ENCODE measurements around the gene COL27A1.

The COL27A1 gene

GRCh38 chr9:114178076-114178475 is 22.7 kb downstream of the COL27A1 start:
- Histone ChIP-seq H3K27ac (no peak overlapping the region), H3K27me3 (peaks cover 6% of the 10 kb centered on the region), H3K9me3 (no peaks in the 10 kb centered on the region), H3K4me3 (ENCODE audit: low read depth in 1 of 2, low read length in 1 of 2) (no peak overlapping the region), H3K4me1 (ENCODE audit: control insufficient read depth in 1 of 2, insufficient read depth in 1 of 2, low read depth in 1 of 2, low read length in 1 of 2) (no peaks in the 10 kb centered on the region), H3K36me3 (no peaks in the 10 kb centered on the region)
- TF ChIP-seq CTCF (IDR thresholded peaks at IDR 0.05), result no peak

- H3K27me3 ChIP-seq, result peaks cover 6% of the 10 kb centered on the region
- no peaks in the 10 kb centered on the region for H3K9me3 ChIP-seq
- no peaks in the 10 kb centered on the region for H3K4me1 ChIP-seq (ENCODE audit: control insufficient read depth in 1 of 2, insufficient read depth in 1 of 2, low read depth in 1 of 2, low read length in 1 of 2)
- no peak overlapping the region for H3K27ac ChIP-seq
- no peaks in the 10 kb centered on the region for H3K36me3 ChIP-seq
- no peak for TF ChIP-seq CTCF (IDR thresholded peaks at IDR 0.05)
- no peak overlapping the region for H3K4me3 ChIP-seq (ENCODE audit: low read depth in 1 of 2, low read length in 1 of 2)
These were observed 23.6 kb downstream of the COL27A1 start for GRCh38 chr9:114178756-114179450.

GRCh38 chr9:114179516-114179915 is 24.2 kb downstream of the COL27A1 start:
- Histone ChIP-seq H3K9me3 (no peaks in the 10 kb centered on the region), H3K4me1 (ENCODE audit: control insufficient read depth in 1 of 2, insufficient read depth in 1 of 2, low read depth in 1 of 2, low read length in 1 of 2) (no peaks in the 10 kb centered on the region), H3K27me3 (peaks cover 6% of the 10 kb centered on the region), H3K36me3 (no peaks in the 10 kb centered on the region), H3K4me3 (ENCODE audit: low read depth in 1 of 2, low read length in 1 of 2) (no peak overlapping the region), H3K27ac (no peak overlapping the region)
- TF ChIP-seq CTCF (IDR thresholded peaks at IDR 0.05), result no peak

- Histone ChIP-seq H3K9me3 (no peaks in the 10 kb centered on the region), H3K4me3 (ENCODE audit: low read depth in 1 of 2, low read length in 1 of 2) (no peak overlapping the region), H3K36me3 (no peaks in the 10 kb centered on the region), H3K4me1 (ENCODE audit: control insufficient read depth in 1 of 2, insufficient read depth in 1 of 2, low read depth in 1 of 2, low read length in 1 of 2) (no peaks in the 10 kb centered on the region), H3K27me3 (peaks cover 6% of the 10 kb centered on the region), H3K27ac (no peak overlapping the region)
- no peak for TF ChIP-seq CTCF (IDR thresholded peaks at IDR 0.05)
These were observed 25.6 kb downstream of the COL27A1 start for GRCh38 chr9:114180696-114181606.

GRCh38 chr9:114181607-114182409 is 26.5 kb downstream of the COL27A1 start:
- Histone ChIP-seq H3K36me3 (no peaks in the 10 kb centered on the region), H3K4me1 (ENCODE audit: control insufficient read depth in 1 of 2, insufficient read depth in 1 of 2, low read depth in 1 of 2, low read length in 1 of 2) (no peaks in the 10 kb centered on the region), H3K27me3 (peaks cover 3% of the 10 kb centered on the region), H3K9me3 (no peaks in the 10 kb centered on the region), H3K27ac (no peak overlapping the region), H3K4me3 (ENCODE audit: low read depth in 1 of 2, low read length in 1 of 2) (no peak overlapping the region)
- TF ChIP-seq CTCF (IDR thresholded peaks at IDR 0.05), result no peak

Measured in neutrophil (primary cell).